ENCODE data around the gene DDX20.
"Not testable (repeated sequence)": the region's sequence is repeated elsewhere in the genome, so short reads cannot be mapped to it uniquely, and the experiment has no call there.

Gene DDX20

DNA sequence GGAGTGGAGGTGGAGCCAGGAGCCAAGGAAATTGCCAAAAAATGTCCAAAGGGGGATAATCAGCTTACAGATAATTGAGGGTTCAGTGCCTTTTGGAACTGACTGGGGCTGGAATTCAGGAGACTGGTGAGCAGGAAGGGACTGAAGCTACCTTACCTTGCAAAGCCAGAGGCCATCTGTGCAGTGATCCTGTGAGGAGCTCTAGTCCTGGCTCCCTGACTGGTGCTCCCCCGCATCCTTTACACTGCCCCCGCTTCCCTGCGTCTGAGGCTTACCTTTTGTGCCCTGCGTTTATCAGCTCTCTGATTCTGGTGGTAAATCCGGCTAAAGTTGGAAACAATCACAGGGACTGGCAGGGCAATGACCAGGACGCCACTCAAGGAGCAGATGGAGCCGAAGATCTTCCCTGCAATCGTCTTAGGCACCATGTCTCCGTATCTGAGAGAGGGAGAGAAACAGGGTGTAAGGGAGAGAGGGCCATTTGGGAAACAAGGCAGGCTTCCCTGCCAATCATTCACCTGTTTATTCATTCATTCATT is 31.0 kb downstream of the DDX20 start:
- DNase-seq (ENCODE audit: insufficient read length, low spot score), result no peak
- FAIRE-seq, result no peak

- FAIRE-seq, result no peak
- no peak for DNase-seq (ENCODE audit: insufficient read length, low spot score)
These were observed 33.4 kb downstream of the DDX20 start for GRCh38 chr1:111789142-111789541.

GRCh38 chr1:111789666-111790316 is 34.1 kb downstream of the DDX20 start:
- DNase-seq (ENCODE audit: insufficient read length, low spot score) (no peak), FAIRE-seq (no peak)

DNA sequence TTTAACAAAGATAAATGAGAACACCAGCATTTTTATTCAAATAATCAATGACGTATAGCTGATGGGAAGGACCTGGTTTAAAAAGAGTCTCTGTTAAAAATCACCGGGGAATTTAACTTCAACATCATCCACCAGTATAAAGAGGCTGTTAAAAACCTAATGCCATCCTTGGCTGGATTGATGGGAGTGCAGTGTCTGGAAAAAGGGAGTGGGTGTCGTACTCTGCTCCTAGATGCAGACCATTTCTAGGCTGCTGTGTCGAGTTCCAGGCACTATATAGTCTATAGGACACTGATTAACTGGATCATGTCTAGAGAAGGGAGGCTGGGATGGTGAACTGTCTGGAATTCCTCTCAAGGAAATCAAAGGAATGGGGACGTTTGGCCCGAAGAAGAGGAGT is 36.1 kb downstream of the DDX20 start:
- DNase-seq (ENCODE audit: insufficient read length, low spot score) (no peak), FAIRE-seq (no peak)

DNA sequence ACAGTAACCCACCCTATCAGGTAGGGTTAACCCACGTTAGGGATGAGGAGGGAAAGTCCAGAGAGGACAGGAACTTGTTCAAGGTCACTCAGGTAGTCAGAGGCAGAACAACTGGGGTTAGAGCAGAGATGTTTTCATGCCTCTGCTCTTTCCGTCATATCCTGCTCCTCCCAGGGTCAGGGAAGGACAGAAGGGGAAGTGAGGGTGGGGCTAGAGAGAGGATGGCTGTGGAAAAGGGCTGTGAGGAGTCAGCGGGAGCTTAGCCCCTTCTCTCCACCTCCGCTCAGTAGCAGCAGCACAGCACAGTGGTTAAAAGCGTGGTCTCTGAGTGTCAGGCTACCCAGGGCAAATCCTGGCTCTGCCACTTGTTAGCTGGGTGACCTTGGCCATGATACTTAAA is 36.5 kb downstream of the DDX20 start:
- DNase-seq (ENCODE audit: insufficient read length, low spot score) (no peak), FAIRE-seq (no peak)

DNA sequence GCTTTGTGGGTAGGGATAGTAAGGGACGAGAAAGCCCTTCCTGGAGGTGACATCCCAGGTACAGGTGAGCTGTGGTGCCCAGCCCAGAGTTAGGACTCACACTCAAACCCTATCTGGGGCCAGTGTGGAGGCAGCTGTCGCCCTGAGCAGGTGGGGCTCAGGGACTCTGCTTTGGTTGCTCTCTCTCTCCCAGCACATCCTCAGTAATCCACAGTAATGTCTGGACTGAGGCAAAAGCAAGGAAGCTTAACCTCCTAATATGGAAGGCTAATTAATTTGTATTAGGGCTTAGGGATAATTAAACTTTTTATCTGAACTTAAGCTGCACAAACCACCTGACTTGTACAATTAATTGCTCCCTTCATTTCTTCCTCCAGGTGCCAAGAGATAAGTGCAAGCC is 38.2 kb downstream of the DDX20 start:
- FAIRE-seq (no peak), DNase-seq (ENCODE audit: insufficient read length, low spot score) (no peak)

GRCh38 chr1:111795401-111795800 is 39.7 kb downstream of the DDX20 start:
- DNase-seq (ENCODE audit: insufficient read length, low spot score) (no peak), FAIRE-seq (no peak)

GRCh38 chr1:111798580-111798979 is 42.9 kb downstream of the DDX20 start:
- DNase-seq (ENCODE audit: insufficient read length, low spot score), result no peak

DNA sequence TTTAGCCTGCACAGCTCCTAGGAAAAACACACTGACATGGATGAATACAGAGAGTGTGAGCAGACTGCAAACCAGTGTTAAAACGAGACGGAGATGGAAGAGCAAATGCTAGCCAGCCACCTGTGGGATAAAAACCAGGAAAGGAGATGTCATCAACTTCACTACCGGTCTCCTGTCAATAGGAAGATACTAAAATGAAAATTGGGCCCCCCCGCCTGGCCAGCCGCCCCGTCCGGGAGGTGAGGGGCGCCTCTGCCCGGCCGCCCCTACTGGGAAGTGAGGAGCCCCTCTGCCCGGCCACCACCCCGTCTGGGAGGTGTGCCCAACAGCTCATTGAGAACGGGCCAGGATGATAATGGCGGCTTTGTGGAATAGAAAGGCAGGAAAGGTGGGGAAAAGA is 44.0 kb downstream of the DDX20 start:
- not testable (repeated sequence) for FAIRE-seq; DNase-seq (ENCODE audit: insufficient read length, low spot score)

More at GRCh38 chr1:111798580-111798979, 42.9 kb downstream of the DDX20 start:
- no peak for FAIRE-seq

DNA sequence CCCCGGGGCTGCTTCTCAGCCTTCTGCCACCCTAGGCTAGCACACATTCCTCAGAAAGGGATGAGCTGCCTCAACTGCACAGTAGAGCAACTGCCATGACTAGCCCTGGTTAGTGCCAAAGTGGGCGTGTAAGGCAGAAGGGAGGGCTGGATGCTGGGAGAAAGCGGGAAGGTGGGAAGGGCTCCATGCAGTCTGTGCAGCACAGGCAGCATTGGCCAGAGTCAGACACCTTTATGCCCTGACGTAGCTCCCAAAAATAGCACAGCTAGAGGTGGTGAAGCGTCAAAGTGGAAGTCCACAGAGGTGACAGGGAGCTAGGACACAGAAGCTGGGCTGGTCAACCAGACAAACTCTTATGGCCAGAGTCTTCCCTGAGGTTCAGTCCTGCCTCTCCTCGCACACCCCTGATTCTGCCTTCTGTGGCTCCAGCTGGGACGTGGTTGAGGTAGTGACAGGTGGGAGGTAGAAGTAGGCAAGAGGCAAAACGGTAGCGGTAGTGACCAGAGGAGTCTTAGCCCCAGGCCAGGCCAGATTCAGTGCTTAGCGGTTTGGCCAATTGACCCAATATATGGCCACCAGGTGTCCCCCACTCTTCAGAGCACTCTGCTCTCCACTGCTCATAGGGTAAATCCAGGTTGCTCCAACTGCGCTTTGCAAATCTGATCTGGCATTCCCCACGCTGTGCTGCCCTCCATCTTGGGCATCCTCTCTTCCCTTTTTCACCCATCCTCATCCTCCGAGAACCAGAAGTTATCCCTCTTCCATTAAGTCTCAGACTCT is 45.6 kb downstream of the DDX20 start:
- DNase-seq (ENCODE audit: insufficient read length, low spot score) (no peak), FAIRE-seq (no peak)

GRCh38 chr1:111802110-111802509 is 46.4 kb downstream of the DDX20 start:
- FAIRE-seq (no peak), DNase-seq (ENCODE audit: insufficient read length, low spot score) (no peak)

GRCh38 chr1:111802984-111803383 is 47.3 kb downstream of the DDX20 start:
- DNase-seq (ENCODE audit: insufficient read length, low spot score) (no peak), FAIRE-seq (no peak)

GRCh38 chr1:111803951-111804350 is 48.2 kb downstream of the DDX20 start:
- no peak for DNase-seq (ENCODE audit: insufficient read length, low spot score)
- no peak for FAIRE-seq

- no peak for DNase-seq (ENCODE audit: insufficient read length, low spot score)
These were observed 49.1 kb downstream of the DDX20 start for GRCh38 chr1:111804776-111805175.

GRCh38 chr1:111805251-111805650 is 49.5 kb downstream of the DDX20 start:
- DNase-seq (ENCODE audit: insufficient read length, low spot score) (no peak), FAIRE-seq (no peak)

More at GRCh38 chr1:111804776-111805175, 49.1 kb downstream of the DDX20 start:
- no peak for FAIRE-seq

DNA sequence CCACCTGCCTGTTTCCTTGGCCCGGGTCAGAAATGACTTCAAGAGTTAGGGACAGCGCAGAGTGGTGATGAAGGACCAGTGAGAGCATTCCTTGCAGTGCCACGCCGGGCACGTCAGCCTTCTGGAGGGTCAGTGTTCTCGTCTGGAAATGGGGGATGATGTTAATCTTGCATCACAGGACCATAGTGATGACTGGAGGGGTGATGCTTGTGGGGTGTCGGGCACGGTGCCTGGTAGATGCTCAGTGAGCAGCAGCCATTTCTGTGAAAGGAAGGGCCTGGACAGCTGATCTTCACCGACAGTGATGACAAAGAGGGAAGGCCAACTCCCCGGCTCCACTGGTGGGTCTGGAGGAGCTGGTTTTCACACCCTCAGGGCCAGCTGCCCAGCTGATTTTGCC is 56.2 kb downstream of the DDX20 start:
- FAIRE-seq, result no peak
- no peak for DNase-seq (ENCODE audit: insufficient read length, low spot score)

DNA sequence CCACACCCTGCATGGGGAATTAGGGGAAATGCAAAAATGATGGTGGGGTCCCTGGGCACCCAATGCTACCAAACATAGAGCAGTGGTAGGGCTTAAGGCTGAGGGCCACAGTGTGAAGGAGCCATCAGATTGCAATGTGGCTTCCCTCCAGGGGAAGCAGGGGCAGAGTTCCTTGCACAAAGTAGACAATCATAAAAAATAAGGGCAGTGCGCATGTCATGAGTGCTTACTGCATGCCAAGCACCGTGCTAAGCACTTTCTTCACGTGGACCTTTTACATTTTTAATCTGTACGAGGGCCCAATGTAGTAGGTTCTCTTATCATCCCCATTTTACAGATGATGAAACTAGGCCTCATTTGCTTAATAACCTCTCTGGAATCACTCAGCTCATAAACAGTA is 56.6 kb downstream of the DDX20 start:
- FAIRE-seq, result no peak

DNA sequence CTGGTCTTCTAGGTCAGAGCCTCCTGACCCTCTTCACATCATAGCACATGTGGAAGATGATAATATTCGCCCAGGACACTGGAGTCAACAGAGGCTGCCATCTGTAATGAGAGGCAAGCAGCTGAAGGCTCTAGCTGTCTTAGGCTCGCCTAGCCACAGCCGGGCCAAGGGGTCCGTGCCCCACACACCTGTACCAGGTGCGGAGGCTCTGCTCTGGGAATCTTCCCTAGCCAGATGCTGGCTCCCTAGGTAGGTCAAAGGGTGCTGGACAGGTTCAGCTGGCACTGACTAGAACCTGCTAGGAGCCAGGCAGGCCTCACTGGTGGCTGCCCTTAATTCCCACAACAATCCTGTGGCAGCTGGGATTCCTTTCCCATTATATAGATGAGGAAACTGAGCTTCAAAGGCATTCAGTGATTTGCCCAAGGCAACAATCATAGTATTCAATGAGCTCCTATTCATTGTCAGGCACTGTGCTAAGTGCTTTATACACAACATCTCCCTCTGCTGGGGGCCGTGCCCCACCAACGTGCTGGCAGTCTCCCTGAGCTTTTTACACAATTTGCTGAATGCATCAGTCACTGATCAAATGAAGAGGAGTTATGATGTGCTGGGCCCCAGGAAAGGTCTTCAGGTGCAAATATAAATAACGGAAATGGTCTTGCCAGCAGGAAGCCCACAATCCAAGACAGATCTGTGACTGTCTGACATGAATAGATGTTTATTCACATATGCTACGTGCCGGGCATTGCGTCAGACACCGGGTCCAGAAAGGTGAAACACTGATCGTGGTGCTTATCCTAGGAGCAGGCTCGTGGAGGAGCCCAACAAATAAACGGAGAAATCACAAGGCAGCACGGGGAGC is 58.0 kb downstream of the DDX20 start:
- DNase-seq (ENCODE audit: insufficient read length, low spot score), result no peak
- FAIRE-seq, result no peak

More for the DNA sequence above, 56.6 kb downstream of the DDX20 start:
- DNase-seq (ENCODE audit: insufficient read length, low spot score), result no peak

DNA sequence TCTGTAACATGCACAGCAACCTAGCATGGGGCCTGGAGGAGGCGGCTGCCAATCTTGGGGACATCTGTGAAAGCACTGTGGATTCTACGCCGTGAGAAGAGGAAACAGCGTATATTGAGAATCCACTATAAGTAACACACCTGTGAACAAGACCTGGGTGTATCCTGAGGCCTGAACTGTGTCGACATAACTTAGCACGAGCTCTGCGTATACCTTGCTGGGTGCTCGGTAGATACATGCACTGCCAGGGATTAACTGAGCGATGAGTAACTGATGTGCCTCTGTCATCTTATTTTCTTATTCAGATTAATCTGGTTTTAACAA is 58.6 kb downstream of the DDX20 start:
- DNase-seq (ENCODE audit: insufficient read length, low spot score) (no peak), FAIRE-seq (no peak)

- no peak for FAIRE-seq
- no peak for DNase-seq (ENCODE audit: insufficient read length, low spot score)
These were observed 58.9 kb downstream of the DDX20 start for GRCh38 chr1:111814642-111815041.

Data from HTR-8/SVneo (cell line).